HEK293T (cell line): ENCODE measurements around the gene PGR.

ENCODE experiments used
- CTCF ChIA-PET: fragments of 350-600 bp; formaldehyde crosslinking; extraction: SDS; loops from one replicate; lab custom pipeline; 2021; ENCODE audit warnings: antibody characterized with exemption, inconsistent platforms; lab: Yijun Ruan, JAX
- POLR2A ChIA-PET: fragments of 350-600 bp; formaldehyde crosslinking; extraction: SDS; loops from one replicate; lab custom pipeline; 2020; ENCODE audit warnings: antibody characterized with exemption, inconsistent platforms; lab: Yijun Ruan, JAX
- DNase-seq: peaks from one replicate; pipeline ENCODE4 v3.0.0; 2012; ENCODE audit warnings: mixed read lengths; ENCODE audit errors: extremely low spot score
- ARNT ChIP-seq: fragments of 450-650 bp; IDR thresholded peaks from 2 replicates; pipeline ENCODE4 v1.6.1; 2017; ENCODE audit warnings: mild to moderate bottlenecking
- BHLHE40 ChIP-seq: fragments of 450-650 bp; IDR thresholded peaks from 2 replicates; pipeline ENCODE4 v1.6.1; 2016; ENCODE audit warnings: mild to moderate bottlenecking, moderate library complexity, borderline replicate concordance
- CTBP1 ChIP-seq: fragments of 450-650 bp; IDR thresholded peaks from 2 replicates; pipeline ENCODE4 v1.6.1; 2016; ENCODE audit warnings: borderline replicate concordance
- ELF4 ChIP-seq: fragments of 450-650 bp; IDR thresholded peaks from 2 replicates; pipeline ENCODE4 v1.6.1; 2017; ENCODE audit warnings: antibody characterized with exemption
- FOXA1 ChIP-seq: fragments of 450-650 bp; IDR thresholded peaks from 2 replicates; pipeline ENCODE4 v1.6.1; 2016; ENCODE audit warnings: mild to moderate bottlenecking
- FOXK2 ChIP-seq: fragments of 450-650 bp; IDR thresholded peaks from 2 replicates; pipeline ENCODE4 v1.6.1; 2016; ENCODE audit warnings: mild to moderate bottlenecking
- FOXM1 ChIP-seq: fragments of 450-650 bp; IDR thresholded peaks from 2 replicates; pipeline ENCODE4 v1.6.1; 2017; ENCODE audit warnings: mild to moderate bottlenecking, borderline replicate concordance
- HDGF ChIP-seq: fragments of 450-650 bp; IDR thresholded peaks from 2 replicates; pipeline ENCODE4 v1.6.1; 2017; ENCODE audit warnings: antibody characterized with exemption, borderline replicate concordance
- L3MBTL2 ChIP-seq: fragments of 450-650 bp; conservative IDR thresholded peaks from 2 replicates; pipeline ENCODE4 v1.6.1; 2016; ENCODE audit warnings: mild to moderate bottlenecking
- LEF1 ChIP-seq: fragments of 450-650 bp; IDR thresholded peaks from 2 replicates; pipeline ENCODE4 v1.6.1; 2017; ENCODE audit warnings: mild to moderate bottlenecking, borderline replicate concordance
- NFRKB ChIP-seq: fragments of 450-650 bp; IDR thresholded peaks from 2 replicates; pipeline ENCODE4 v1.6.1; 2016; ENCODE audit warnings: mild to moderate bottlenecking, moderate library complexity
- PKNOX1 ChIP-seq: fragments of 450-650 bp; IDR thresholded peaks from 2 replicates; pipeline ENCODE4 v1.6.1; 2016
- SP1 ChIP-seq: fragments of 450-650 bp; IDR thresholded peaks from 2 replicates; pipeline ENCODE4 v1.6.1; 2017
- SUZ12 ChIP-seq: fragments of 450-650 bp; IDR thresholded peaks from 2 replicates; pipeline ENCODE4 v1.6.1; 2016; ENCODE audit warnings: mild to moderate bottlenecking
- TARDBP ChIP-seq: fragments of 450-650 bp; IDR thresholded peaks from 2 replicates; pipeline ENCODE4 v1.6.1; 2016
- ZNF384 ChIP-seq: fragments of 450-650 bp; IDR thresholded peaks from 2 replicates; pipeline ENCODE4 v1.6.1; 2016

Gene PGR

GRCh38 chr11:101138245-101138930 is 8.8 kb upstream of the PGR start:
- DNase-seq = no peak
- ChIA-PET CTCF (no interaction called here), POLR2A (no interaction called here)
- TF ChIP-seq SP1 (no peak), FOXM1 (no peak), ARNT (no peak), BHLHE40 (no peak), CTBP1 (no peak), FOXK2 (no peak), NFRKB (no peak)

- POLR2A ChIA-PET = no interaction called here
- TF ChIP-seq FOXA1 = no peak
- TF ChIP-seq TARDBP = no peak
- no peak for TF ChIP-seq ZNF384
- no peak for TF ChIP-seq LEF1
- CTCF ChIA-PET = no interaction called here
- no peak for DNase-seq
These were observed 3.6 kb upstream of the PGR start for GRCh38 chr11:101133190-101133589.

- ChIA-PET CTCF (no interaction called here), POLR2A (no interaction called here)
- TF ChIP-seq BHLHE40 (no peak), SP1 (no peak), CTBP1 (no peak), TARDBP (no peak), HDGF (no peak), FOXK2 (no peak), SUZ12 (no peak), FOXA1 (no peak), ZNF384 (no peak), NFRKB (no peak), ARNT (no peak), L3MBTL2 (no peak), PKNOX1 (no peak), LEF1 (no peak)
- DNase-seq = no peak
These were observed 926 bp downstream of the PGR start for GRCh38 chr11:101128571-101129202.

- TF ChIP-seq L3MBTL2 (0 out of 2 replicates have a peak, but pooled peaks have one; percentile 20), PKNOX1 (peak; percentile 13; the same call in 1 of the 2 replicates), HDGF (no peak)
- POLR2A ChIA-PET = no interaction called here
- CTCF ChIA-PET = no interaction called here
- peak; percentile 17 for DNase-seq
These were observed 1.7 kb downstream of the PGR start for GRCh38 chr11:101127699-101128570.

- POLR2A ChIA-PET = no interaction called here
- CTCF ChIA-PET = no interaction called here
- DNase-seq = peak; percentile 26
- TF ChIP-seq SUZ12 (no peak), BHLHE40 (no peak), LEF1 (no peak)
These were observed 2.4 kb downstream of the PGR start for GRCh38 chr11:101127197-101127698.

- ChIA-PET POLR2A (no interaction called here), CTCF (no interaction called here)
- TF ChIP-seq HDGF (no peak), NFRKB (no peak), PKNOX1 (no peak), FOXM1 (no peak), BHLHE40 (no peak), TARDBP (no peak), ELF4 (no peak), FOXK2 (no peak), CTBP1 (no peak), L3MBTL2 (no peak)
- no peak for DNase-seq
These were observed 2.9 kb downstream of the PGR start for GRCh38 chr11:101126551-101127196.
